ENCODE results near the gene RPL22L1.

DNA sequence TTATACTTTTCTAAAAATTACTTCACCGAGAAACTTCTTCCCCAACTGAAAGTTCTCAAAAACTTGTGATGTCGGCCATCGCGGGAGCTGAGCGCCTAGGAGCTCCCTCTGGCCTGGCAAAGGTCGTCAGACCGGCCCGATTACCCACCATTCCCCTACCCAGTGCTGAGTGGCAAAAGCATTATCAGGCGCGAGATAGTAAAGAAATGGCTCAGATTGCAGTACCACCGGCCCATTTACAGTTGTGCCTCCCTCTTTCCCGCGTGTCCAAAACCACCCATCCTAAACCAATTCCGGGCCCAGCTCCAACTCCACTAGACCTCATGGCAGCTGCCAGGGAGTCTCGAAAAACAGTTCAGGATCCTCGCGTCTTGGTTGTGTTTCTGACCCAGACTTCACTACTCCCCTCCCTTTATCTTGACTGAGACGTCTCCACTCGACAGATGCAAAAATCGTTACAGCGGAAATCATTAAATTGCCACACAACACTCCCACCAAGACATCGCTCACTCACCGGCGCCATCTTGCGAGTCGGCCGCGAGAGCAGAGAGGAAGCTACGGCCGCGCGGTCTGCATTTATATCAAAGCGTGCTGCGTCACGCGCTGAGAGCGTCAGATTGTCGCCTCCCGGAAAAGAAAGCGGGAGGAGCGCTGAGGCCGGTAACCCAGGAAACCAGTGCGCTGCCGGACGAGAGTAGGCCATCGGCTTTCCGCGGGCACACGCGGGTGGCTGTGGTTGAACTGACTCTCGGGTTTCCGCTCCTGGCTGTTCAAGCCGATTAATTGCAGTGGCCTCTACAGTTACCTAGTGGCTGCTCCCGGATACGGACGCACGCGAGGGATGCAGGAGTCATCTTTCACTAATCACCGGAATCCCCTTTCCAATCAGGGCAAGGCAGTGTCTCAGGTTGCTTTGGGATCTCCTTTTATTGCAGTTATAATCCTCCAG lies at the start of gene RPL22L1:
- TF ChIP-seq, protein P1, sequence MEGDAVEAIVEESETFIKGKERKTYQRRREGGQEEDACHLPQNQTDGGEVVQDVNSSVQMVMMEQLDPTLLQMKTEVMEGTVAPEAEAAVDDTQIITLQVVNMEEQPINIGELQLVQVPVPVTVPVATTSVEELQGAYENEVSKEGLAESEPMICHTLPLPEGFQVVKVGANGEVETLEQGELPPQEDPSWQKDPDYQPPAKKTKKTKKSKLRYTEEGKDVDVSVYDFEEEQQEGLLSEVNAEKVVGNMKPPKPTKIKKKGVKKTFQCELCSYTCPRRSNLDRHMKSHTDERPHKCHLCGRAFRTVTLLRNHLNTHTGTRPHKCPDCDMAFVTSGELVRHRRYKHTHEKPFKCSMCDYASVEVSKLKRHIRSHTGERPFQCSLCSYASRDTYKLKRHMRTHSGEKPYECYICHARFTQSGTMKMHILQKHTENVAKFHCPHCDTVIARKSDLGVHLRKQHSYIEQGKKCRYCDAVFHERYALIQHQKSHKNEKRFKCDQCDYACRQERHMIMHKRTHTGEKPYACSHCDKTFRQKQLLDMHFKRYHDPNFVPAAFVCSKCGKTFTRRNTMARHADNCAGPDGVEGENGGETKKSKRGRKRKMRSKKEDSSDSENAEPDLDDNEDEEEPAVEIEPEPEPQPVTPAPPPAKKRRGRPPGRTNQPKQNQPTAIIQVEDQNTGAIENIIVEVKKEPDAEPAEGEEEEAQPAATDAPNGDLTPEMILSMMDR (IDR thresholded peaks at IDR 0.05): peak in 1 of 4 donors; percentile 19
- peak; percentile 93 for TF ChIP-seq POLR2A (IDR thresholded peaks at IDR 0.05)
